IMR-90 (cell line): Measurements from ENCODE around the gene NPAS2. TPM values are rescaled to one million over a fixed set of nuclear protein-coding genes. Genes with fewer than 3 reads are reported as not detected.

Experiments
- ATAC-seq: fragments of 200-7000 bp; cut with Tn5 transposase; 2 replicates; pipeline ENCODE4 v1.9.1; 2020; ENCODE audit warnings: low read depth, mild to moderate bottlenecking, moderate library complexity
- BruUV-seq: library from RNA; stranded (reverse); fragments of 400-500 nt; replicated peaks from 2 replicates; lab custom pipeline; 2021; lab: Mats Ljungman, UMichigan
- CTCF ChIA-PET: fragments of 300-600 bp; formaldehyde crosslinking; extraction: SDS; loops from one replicate; lab custom pipeline; 2021; ENCODE audit warnings: antibody characterized with exemption; lab: Yijun Ruan, JAX
- POLR2A ChIA-PET: fragments of 300-600 bp; sonication (Branson Sonifier 250); formaldehyde crosslinking; loops from one replicate; lab custom pipeline; 2022; ENCODE audit warnings: antibody characterized with exemption; ENCODE audit not compliant: unreplicated experiment; lab: Charles Lee
- DNase-seq: peaks from one replicate; pipeline ENCODE4 v3.0.0; 2013
- H2AFZ ChIP-seq: replicated peaks from 2 replicates; pipeline ENCODE3; 2013; ENCODE audit warnings: low read length, mild to moderate bottlenecking; ENCODE audit not compliant: poor library complexity
- H2AK5ac ChIP-seq: 2 replicates; pipeline ENCODE4 v1.6.1; 2013; ENCODE audit warnings: low read depth, low read length, inconsistent platforms
- H2AK9ac ChIP-seq: replicated peaks from 2 replicates; pipeline ENCODE3; 2013; ENCODE audit warnings: mild to moderate bottlenecking, low read depth, low read length, moderate library complexity; ENCODE audit not compliant: poor library complexity
- H2BK120ac ChIP-seq: 2 replicates; pipeline ENCODE4 v1.6.1; 2013; ENCODE audit warnings: low read depth, low read length, inconsistent platforms
- H2BK15ac ChIP-seq: 3 replicates; pipeline ENCODE4 v1.6.1; 2013; ENCODE audit warnings: low read depth, low read length, inconsistent platforms
- H2BK20ac ChIP-seq: 2 replicates; pipeline ENCODE4 v1.6.1; 2013; ENCODE audit warnings: low read depth, mild to moderate bottlenecking, inconsistent platforms, low read length, moderate library complexity
- H2BK5ac ChIP-seq: 2 replicates; pipeline ENCODE4 v1.6.1; 2013; ENCODE audit warnings: mild to moderate bottlenecking, low read depth, low read length, inconsistent platforms; ENCODE audit not compliant: poor library complexity, severe bottlenecking
- H3K14ac ChIP-seq: replicated peaks from 2 replicates; pipeline ENCODE4 v1.6.1; 2013; ENCODE audit warnings: low read depth, low read length, inconsistent platforms
- H3K18ac ChIP-seq: 2 replicates; pipeline ENCODE4 v1.6.1; 2013; ENCODE audit warnings: low read depth, low read length, control low read depth
- H3K23ac ChIP-seq: 2 replicates; pipeline ENCODE4 v1.6.1; 2013; ENCODE audit warnings: low read depth, low read length, inconsistent platforms
- H3K27ac ChIP-seq: 2 replicates; pipeline ENCODE4 v1.5.1; 2013; ENCODE audit warnings: mild to moderate bottlenecking, control low read depth, low read length; ENCODE audit not compliant: insufficient read depth
- H3K27me3 ChIP-seq: 2 replicates; pipeline ENCODE4 v1.6.1; 2013; ENCODE audit warnings: low read length; ENCODE audit not compliant: control insufficient read depth, insufficient read depth
- H3K36me3 ChIP-seq: 2 replicates; pipeline ENCODE4 v1.6.1; 2013; ENCODE audit warnings: low read length, mixed read lengths; ENCODE audit not compliant: control insufficient read depth, insufficient read depth
- H3K4ac ChIP-seq: 2 replicates; pipeline ENCODE4 v1.6.1; 2013; ENCODE audit warnings: low read depth, low read length, inconsistent platforms
- H3K4me1 ChIP-seq: 2 replicates; pipeline ENCODE4 v1.6.1; 2013; ENCODE audit warnings: low read length, mixed read lengths; ENCODE audit not compliant: control insufficient read depth, insufficient read depth
- H3K4me2 ChIP-seq: 2 replicates; pipeline ENCODE4 v1.6.1; 2013; ENCODE audit warnings: low read depth, mild to moderate bottlenecking, control low read depth, low read length, moderate library complexity
- H3K4me3 ChIP-seq: 2 replicates; pipeline ENCODE4 v1.5.1; 2013; ENCODE audit warnings: low read depth, mild to moderate bottlenecking, control low read depth, low read length, moderate library complexity; ENCODE audit not compliant: insufficient read depth
- H3K56ac ChIP-seq: 2 replicates; pipeline ENCODE4 v1.6.1; 2013; ENCODE audit warnings: low read length, inconsistent platforms; ENCODE audit not compliant: insufficient read depth; ENCODE audit errors: extremely low read depth
- H3K79me1 ChIP-seq, 2 experiments: 2 replicates each; pipeline ENCODE4 v1.6.1; 2013; ENCODE audit warnings: low read length in 2 of 2, inconsistent platforms in 1 of 2, low read depth in 1 of 2
- H3K9ac ChIP-seq: 2 replicates; pipeline ENCODE4 v1.6.1; 2013; ENCODE audit warnings: low read depth, low read length, control low read depth
- H3K9me1 ChIP-seq: 2 replicates; pipeline ENCODE4 v1.6.1; 2013; ENCODE audit warnings: low read length, inconsistent platforms; ENCODE audit not compliant: insufficient read depth
- H3K9me3 ChIP-seq: 2 replicates; pipeline ENCODE4 v1.6.1; 2013; ENCODE audit warnings: low read length; ENCODE audit not compliant: control insufficient read depth, insufficient read depth
- H4K20me1 ChIP-seq: 2 replicates; pipeline ENCODE4 v1.6.1; 2013; ENCODE audit warnings: low read length, inconsistent platforms; ENCODE audit not compliant: insufficient read depth
- H4K5ac ChIP-seq: 2 replicates; pipeline ENCODE4 v1.6.1; 2013; ENCODE audit warnings: mild to moderate bottlenecking, low read depth, low read length, control low read depth
- H4K8ac ChIP-seq, 2 experiments: 2 replicates each; pipeline ENCODE4 v1.6.1; 2013; ENCODE audit warnings: low read depth in 2 of 2, low read length in 2 of 2, control low read depth in 1 of 2, inconsistent platforms in 1 of 2
- H4K91ac ChIP-seq: 2 replicates; pipeline ENCODE4 v1.6.1; 2013; ENCODE audit warnings: low read depth, low read length, inconsistent platforms; ENCODE audit not compliant: insufficient read depth
- BHLHE40 ChIP-seq: fragments of 150-350 bp; IDR thresholded peaks from 2 replicates; pipeline ENCODE4 v1.6.1; 2016; ENCODE audit warnings: mild to moderate bottlenecking, low read depth, low read length
- CEBPB ChIP-seq: IDR thresholded peaks from 2 replicates; pipeline ENCODE4 v1.6.1; 2012; ENCODE audit warnings: low read depth, low read length, improper control_type of control experiment
- CTCF ChIP-seq: conservative IDR thresholded peaks from 2 replicates; pipeline ENCODE4 v1.5.1; 2012; ENCODE audit warnings: mild to moderate bottlenecking, low read depth, low read length, improper control_type of control experiment
- FOS ChIP-seq: fragments of 150-350 bp; IDR thresholded peaks from 2 replicates; pipeline ENCODE4 v1.6.1; 2016; ENCODE audit warnings: low read depth, low read length
- MAFK ChIP-seq: IDR thresholded peaks from 2 replicates; pipeline ENCODE4 v1.6.1; 2012; ENCODE audit warnings: low read depth, low read length, improper control_type of control experiment
- MAZ ChIP-seq: IDR thresholded peaks from 2 replicates; pipeline ENCODE4 v1.6.1; 2012; ENCODE audit warnings: low read depth, mild to moderate bottlenecking, low read length, improper control_type of control experiment, moderate library complexity, borderline replicate concordance
- MXI1 ChIP-seq: IDR thresholded peaks from 2 replicates; pipeline ENCODE4 v1.6.1; 2012; ENCODE audit warnings: low read depth, mild to moderate bottlenecking, low read length, moderate library complexity, borderline replicate concordance
- NFE2L2 ChIP-seq: fragments of 150-350 bp; IDR thresholded peaks from 2 replicates; pipeline ENCODE4 v1.6.1; 2016; ENCODE audit warnings: low read depth, mild to moderate bottlenecking, low read length
- POLR2A ChIP-seq: IDR thresholded peaks from 2 replicates; pipeline ENCODE4 v1.6.1; 2012; ENCODE audit warnings: mild to moderate bottlenecking, low read depth, low read length
- RAD21 ChIP-seq: IDR thresholded peaks from 2 replicates; pipeline ENCODE4 v1.6.1; 2012; ENCODE audit warnings: low read length, improper control_type of control experiment
- RFX5 ChIP-seq: IDR thresholded peaks from 2 replicates; pipeline ENCODE4 v1.8.0; 2012; ENCODE audit warnings: low read depth, mild to moderate bottlenecking, low read length, moderate library complexity
- SMC3 ChIP-seq: fragments of 150-350 bp; IDR thresholded peaks from 2 replicates; pipeline ENCODE4 v1.6.1; 2016; ENCODE audit warnings: low read depth, mild to moderate bottlenecking, antibody characterized with exemption, low read length, moderate library complexity
- USF2 ChIP-seq: fragments of 150-350 bp; IDR thresholded peaks from 2 replicates; pipeline ENCODE4 v1.6.1; 2017; ENCODE audit warnings: mild to moderate bottlenecking, antibody characterized with exemption, low read length, low read depth
- WGBS, 2 experiments: methylation state at CpG; one replicate each; pipeline versions ENCODE4 v1.1.5 to v1.1.7; 2013; ENCODE audit warnings: missing lambda C conversion rate in 2 of 2; ENCODE audit not compliant: insufficient read length in 1 of 2; ENCODE audit errors: extremely low coverage in 2 of 2; 5-methylcytosine and 5-hydroxymethylcytosine counted together
- dilution Hi-C: fragments of 300-500 bp; cut with HindIII; formaldehyde crosslinking; loops from one replicate; pipeline ENCODE4 v1.14.3; 2018; ENCODE audit warnings: low sequenced_read_pairs; ENCODE audit not compliant: unreplicated experiment
- in situ Hi-C: fragments of 300-500 bp; cut with MboI; formaldehyde crosslinking; loops from 3 replicates; pipeline ENCODE4 v1.14.3; 2019; ENCODE audit warnings: low sequenced_read_pairs, inconsistent platforms, mixed read lengths
- intact Hi-C: fragments of 100-400 bp; cut with micrococcal nuclease; formaldehyde crosslinking; loops from 2 replicates; pipeline ENCODE4 v1.10.0; 2022
- polyA plus RNA-seq, 3 experiments: library from polyadenylated mRNA; depleted of rRNA; stranded (reverse); fragments of >200 nt; gene quantifications; 2 replicates each; pipeline ENCODE4 v1.2.3, GENCODE V29; 2012; ENCODE audit warnings: low replicate concordance in 1 of 3
- total RNA-seq: library from RNA; depleted of rRNA; stranded (reverse); fragments of >200 nt; gene quantifications from 2 replicates; pipeline ENCODE4 v1.2.3, GENCODE V29; 2012

Gene NPAS2
- total and polyA plus RNA-seq, 2 of the 4 experiments (the other 2 are of a cell fraction): 5.2 to 14.8 TPM

- Histone ChIP-seq H2AK5ac (no peak overlapping the region), H3K27ac (peak overlapping the region; percentile 33; the same call in 1 of the 2 replicates), H3K36me3 (no peaks in the 10 kb centered on the region), H4K5ac (0 out of 2 replicates have a peak overlapping the region, but pooled peaks have one; percentile 13), H3K9me1 (peaks cover 4% of the 10 kb centered on the region; the same call in 1 of the 2 replicates), H4K8ac (peak overlapping the region; percentile 31 to 78; a peak in 2 of 4 replicates), H2AFZ (peak overlapping the region; percentile 86), H3K56ac (peak overlapping the region; percentile 46; the same call in 1 of the 2 replicates), H2BK120ac (peak overlapping the region; percentile 56), H3K4me2 (peak overlapping the region; percentile 83), H2BK15ac (peak overlapping the region; percentile 25; the same call in 1 of the 3 replicates), H3K9ac (peak overlapping the region; percentile 75), H3K23ac (peak overlapping the region; percentile 51), H4K91ac (peak overlapping the region; percentile 55), H3K4me1 (peaks cover 2% of the 10 kb centered on the region; the same call in 1 of the 2 replicates), H2AK9ac (peak overlapping the region; percentile 91), H2BK20ac (no peak overlapping the region; the same call in 1 of the 2 replicates), H3K18ac (peak overlapping the region; percentile 6; the same call in 1 of the 2 replicates), H3K14ac (no peak overlapping the region; the same call in 1 of the 2 replicates), H2BK5ac (no peak overlapping the region), H3K4me3 (peak overlapping the region; percentile 70), H4K20me1 (no peaks in the 10 kb centered on the region), H3K27me3 (no peaks in the 10 kb centered on the region), H3K9me3 (no peaks in the 10 kb centered on the region), H3K4ac (peak overlapping the region; percentile 61), H3K79me1 (peaks cover 20 to 29% of the 10 kb centered on the region in 2 experiments)
- peak; percentile 72 for DNase-seq
- ChIA-PET POLR2A (interaction anchor here (0.6 to 1.6 kb wide), 4 partner anchors 9 to 84 kb away, joined by 4 to 10 read pairs (median 6); no protein-coding TSS in a partner anchor), CTCF (interaction anchor here (0.6 to 1.7 kb wide), 3 partner anchors 18 to 61 kb away, joined by 3 to 5 read pairs (median 4); no protein-coding TSS in a partner anchor)
- intact Hi-C loops (loop anchor here (1.0 to 2.0 kb wide), 2 partner anchors 76 to 208 kb away; no protein-coding TSS in a partner anchor), in situ Hi-C loops (loop anchor here (25.0 kb wide), 1 partner anchor 206 kb away; no protein-coding TSS in a partner anchor), dilution Hi-C loops (no loop called here)
- peak; percentile 40 for ATAC-seq
- WGBS, 2 experiments: 2% methylated on average over 23 of the region's 51 CpGs; no CpG with 5 or more reads in 1 of the 2 experiments
- no TSS peak for BruUV-seq
- peak; percentile 32 for TF ChIP-seq CTCF
- peak; percentile 85 for TF ChIP-seq MAZ
- TF ChIP-seq BHLHE40: peak; percentile 31; the same call in 1 of the 2 replicates
- no peak for TF ChIP-seq FOS
- peak; percentile 64; the same call in 1 of the 2 replicates for TF ChIP-seq USF2
- TF ChIP-seq RFX5: no peak
- no peak for TF ChIP-seq CEBPB
- no peak; the same call in 1 of the 2 replicates for TF ChIP-seq POLR2A
- no peak for TF ChIP-seq MXI1
- TF ChIP-seq NFE2L2: no peak
- TF ChIP-seq RAD21: peak; percentile 17
- TF ChIP-seq SMC3: 0 out of 2 replicates have a peak, but pooled peaks have one; percentile 14
- TF ChIP-seq MAFK: no peak
Observed at GRCh38 chr2:100818606-100819369, 1.2 kb upstream of the NPAS2 start.
